Measurements from ENCODE around the gene CSRNP3.

DNA sequence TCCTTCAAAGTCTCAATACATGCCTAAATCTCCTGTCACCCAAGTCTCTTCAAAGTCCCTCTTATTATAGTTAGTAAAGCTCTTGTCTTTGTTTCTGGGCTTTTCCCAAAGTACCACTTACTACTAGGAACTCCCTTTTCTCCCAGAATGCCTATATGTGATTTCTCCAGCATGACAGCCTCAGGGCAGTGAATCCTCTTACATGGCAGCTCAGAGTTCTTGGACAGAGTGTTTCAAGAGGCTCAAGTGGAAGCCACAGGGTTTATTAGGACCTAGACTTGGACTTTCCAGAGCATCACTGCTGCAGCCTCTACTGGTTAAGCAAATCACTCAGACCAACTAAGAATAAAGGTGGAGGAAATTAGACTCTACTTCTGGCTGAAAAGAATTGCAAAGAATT, 98.9 kb downstream of the CSRNP3 start:
- TF ChIP-seq, protein P1, sequence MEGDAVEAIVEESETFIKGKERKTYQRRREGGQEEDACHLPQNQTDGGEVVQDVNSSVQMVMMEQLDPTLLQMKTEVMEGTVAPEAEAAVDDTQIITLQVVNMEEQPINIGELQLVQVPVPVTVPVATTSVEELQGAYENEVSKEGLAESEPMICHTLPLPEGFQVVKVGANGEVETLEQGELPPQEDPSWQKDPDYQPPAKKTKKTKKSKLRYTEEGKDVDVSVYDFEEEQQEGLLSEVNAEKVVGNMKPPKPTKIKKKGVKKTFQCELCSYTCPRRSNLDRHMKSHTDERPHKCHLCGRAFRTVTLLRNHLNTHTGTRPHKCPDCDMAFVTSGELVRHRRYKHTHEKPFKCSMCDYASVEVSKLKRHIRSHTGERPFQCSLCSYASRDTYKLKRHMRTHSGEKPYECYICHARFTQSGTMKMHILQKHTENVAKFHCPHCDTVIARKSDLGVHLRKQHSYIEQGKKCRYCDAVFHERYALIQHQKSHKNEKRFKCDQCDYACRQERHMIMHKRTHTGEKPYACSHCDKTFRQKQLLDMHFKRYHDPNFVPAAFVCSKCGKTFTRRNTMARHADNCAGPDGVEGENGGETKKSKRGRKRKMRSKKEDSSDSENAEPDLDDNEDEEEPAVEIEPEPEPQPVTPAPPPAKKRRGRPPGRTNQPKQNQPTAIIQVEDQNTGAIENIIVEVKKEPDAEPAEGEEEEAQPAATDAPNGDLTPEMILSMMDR (IDR thresholded peaks at IDR 0.05; ENCODE audit: poor library complexity): no peak
- no peak for TF ChIP-seq EZH2 (IDR thresholded peaks at IDR 0.05; ENCODE audit: borderline replicate concordance)

Data from hepatocyte (in vitro differentiated cells).